ENCODE measurements around the gene ATP1B3.
"Not testable (repeated sequence)": the region's sequence is repeated elsewhere in the genome, so short reads cannot be mapped to it uniquely, and the experiment has no call there.

Gene ATP1B3

GRCh38 chr3:141950572-141951493, 74.4 kb downstream of the ATP1B3 start:
- no peak for FAIRE-seq

- FAIRE-seq, result no peak
Measured at GRCh38 chr3:141952611-141953010, 76.2 kb downstream of the ATP1B3 start.

DNA sequence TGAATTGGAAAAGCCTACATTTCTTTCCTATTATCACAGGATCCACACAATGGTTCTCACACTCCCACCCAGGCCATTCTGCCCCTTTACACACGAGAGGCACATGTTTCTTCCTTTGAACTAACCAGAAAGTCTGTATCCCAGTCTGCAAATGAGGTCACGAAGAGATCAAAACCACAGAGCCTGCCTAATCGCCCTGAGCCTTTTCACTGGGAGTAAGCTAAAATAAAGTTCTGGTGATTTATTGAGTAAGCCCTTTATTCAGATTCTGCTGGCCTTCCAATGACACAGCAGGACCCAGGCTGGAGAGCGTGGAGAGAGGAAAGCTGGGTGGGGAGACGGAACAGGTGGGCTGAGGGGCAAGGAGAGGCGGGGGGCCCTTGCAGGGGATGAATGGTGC, 78.7 kb downstream of the ATP1B3 start:
- no peak for FAIRE-seq

GRCh38 chr3:141959589-141960554, 83.4 kb downstream of the ATP1B3 start:
- FAIRE-seq, result no peak

GRCh38 chr3:141960731-141961130, 84.3 kb downstream of the ATP1B3 start:
- FAIRE-seq, result no peak

GRCh38 chr3:141963301-141963700, 86.9 kb downstream of the ATP1B3 start:
- FAIRE-seq, result no peak

DNA sequence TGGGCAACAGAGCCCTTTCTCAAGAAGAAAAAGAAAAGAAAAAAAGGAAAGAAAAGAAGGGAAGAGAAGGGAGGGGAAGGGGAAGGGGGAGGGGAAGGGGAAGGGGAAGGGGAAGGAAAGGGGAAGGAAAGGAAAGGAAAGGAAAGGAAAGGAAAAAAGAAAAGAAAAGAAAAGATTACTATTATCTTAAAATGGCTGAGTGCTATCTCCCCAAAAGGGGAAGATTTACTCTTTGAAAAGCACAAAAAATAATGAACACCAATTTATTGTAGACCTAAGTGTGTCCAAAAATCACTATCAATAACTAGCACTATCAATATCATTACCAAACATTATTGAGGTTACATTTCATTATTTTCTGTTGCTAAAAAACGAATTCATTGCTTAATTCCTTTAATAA, 89.0 kb downstream of the ATP1B3 start:
- no peak for FAIRE-seq

DNA sequence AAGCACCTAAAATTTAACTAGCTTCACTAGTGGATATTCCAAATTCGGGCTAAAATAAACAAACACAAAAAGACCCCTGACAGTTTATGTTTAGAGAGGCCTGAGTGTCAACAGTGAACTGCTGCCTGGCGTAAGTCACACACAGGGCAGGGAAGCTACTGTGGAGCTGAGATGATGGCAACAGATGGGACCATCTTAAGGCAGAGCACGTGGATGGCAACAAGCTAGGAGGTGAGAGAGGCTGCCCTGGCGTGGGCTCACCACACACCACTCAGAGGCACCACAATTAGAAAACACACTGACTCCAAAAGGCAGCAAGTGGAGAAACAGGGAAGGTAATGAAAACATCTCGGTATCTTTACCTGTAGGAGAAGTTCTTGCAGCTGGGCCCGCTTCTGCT, 93.3 kb downstream of the ATP1B3 start:
- FAIRE-seq, result no peak

GRCh38 chr3:141971571-141971970, 95.1 kb downstream of the ATP1B3 start:
- FAIRE-seq, result no peak

GRCh38 chr3:141972399-141972798, 96.0 kb downstream of the ATP1B3 start:
- FAIRE-seq, result no peak

DNA sequence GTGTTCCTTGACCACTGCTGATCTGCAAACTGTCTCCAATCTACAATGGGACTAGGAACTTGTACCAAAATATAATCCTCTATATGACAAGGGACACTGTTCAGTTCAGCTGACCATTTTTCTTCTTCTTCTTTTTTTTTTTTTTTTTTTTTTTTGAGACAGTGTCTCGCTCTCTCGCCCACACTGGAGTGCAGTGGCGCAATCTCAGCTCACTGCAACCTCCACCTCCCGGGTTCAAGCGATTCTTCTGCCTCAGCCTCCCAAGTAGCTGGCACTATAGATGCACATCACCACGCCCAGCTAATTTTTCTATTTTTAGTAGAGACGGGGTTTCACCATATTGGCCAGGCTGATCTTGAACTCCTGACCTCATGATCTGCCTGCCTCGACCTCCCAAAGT, 98.3 kb downstream of the ATP1B3 start:
- not testable (repeated sequence) for FAIRE-seq

Measured in A204.1 (cell line).